ENCODE measurements around the gene GYPE. TPM values are rescaled to one million over a fixed set of nuclear protein-coding genes. Genes with fewer than 3 reads are reported as not detected.

Gene GYPE
- not detected in 5 replicates for total RNA-seq (2022; extraction: Qiagen RNA extraction; ENCODE audit: low read depth)

GRCh38 chr4:143905440-143905839, at the start of gene GYPE:
TSS of gene GYPE (minus strand) at chr4:143905559. CDS start at chr4:143905507, 52 bp downstream.

Other genes starting within 250 kb of the GYPE start
- not detected in 5 replicates for gene FREM3, start 204.9 kb downstream of the GYPE start, total RNA-seq (2022; extraction: Qiagen RNA extraction; ENCODE audit: low read depth)
- not detected in 5 replicates for gene GYPB, start 113.8 kb upstream of the GYPE start, total RNA-seq (2022; extraction: Qiagen RNA extraction; ENCODE audit: low read depth)
- gene GYPA, start 235.2 kb upstream of the GYPE start, total RNA-seq (2022; extraction: Qiagen RNA extraction; ENCODE audit: low read depth): not detected in 5 replicates